GM12801 (cell line): ENCODE results near the gene HMGB3.

Experiments used
- TF ChIP-seq, protein P1 (sequence below): IDR thresholded peaks from one replicate; pipeline ENCODE4 v1.5.1; 2011; ENCODE audit warnings: control low read depth; ENCODE audit not compliant: insufficient read length; ENCODE audit errors: extremely low read depth

HMGB3 gene

DNA sequence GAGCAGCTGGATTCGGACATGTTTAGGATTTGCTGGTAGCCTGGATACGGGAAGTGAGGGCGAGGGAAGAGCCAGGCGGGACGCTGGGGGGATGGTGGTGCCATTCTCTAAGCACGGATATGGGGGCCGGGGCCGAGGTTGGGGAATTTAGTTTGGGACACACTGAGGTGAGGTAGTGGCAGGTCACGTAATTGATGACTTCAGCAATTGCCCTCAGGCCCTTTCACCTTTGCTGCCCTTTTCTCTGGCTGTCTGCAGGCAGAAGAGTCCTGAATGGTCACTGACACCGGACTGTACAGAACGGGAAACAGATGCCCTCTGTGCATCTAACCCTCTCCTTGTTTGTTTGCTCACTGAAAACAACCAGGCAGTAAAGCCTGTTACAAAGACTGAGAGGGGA, 16.9 kb upstream of the HMGB3 start:
- TF ChIP-seq, protein P1, sequence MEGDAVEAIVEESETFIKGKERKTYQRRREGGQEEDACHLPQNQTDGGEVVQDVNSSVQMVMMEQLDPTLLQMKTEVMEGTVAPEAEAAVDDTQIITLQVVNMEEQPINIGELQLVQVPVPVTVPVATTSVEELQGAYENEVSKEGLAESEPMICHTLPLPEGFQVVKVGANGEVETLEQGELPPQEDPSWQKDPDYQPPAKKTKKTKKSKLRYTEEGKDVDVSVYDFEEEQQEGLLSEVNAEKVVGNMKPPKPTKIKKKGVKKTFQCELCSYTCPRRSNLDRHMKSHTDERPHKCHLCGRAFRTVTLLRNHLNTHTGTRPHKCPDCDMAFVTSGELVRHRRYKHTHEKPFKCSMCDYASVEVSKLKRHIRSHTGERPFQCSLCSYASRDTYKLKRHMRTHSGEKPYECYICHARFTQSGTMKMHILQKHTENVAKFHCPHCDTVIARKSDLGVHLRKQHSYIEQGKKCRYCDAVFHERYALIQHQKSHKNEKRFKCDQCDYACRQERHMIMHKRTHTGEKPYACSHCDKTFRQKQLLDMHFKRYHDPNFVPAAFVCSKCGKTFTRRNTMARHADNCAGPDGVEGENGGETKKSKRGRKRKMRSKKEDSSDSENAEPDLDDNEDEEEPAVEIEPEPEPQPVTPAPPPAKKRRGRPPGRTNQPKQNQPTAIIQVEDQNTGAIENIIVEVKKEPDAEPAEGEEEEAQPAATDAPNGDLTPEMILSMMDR = no peak

DNA sequence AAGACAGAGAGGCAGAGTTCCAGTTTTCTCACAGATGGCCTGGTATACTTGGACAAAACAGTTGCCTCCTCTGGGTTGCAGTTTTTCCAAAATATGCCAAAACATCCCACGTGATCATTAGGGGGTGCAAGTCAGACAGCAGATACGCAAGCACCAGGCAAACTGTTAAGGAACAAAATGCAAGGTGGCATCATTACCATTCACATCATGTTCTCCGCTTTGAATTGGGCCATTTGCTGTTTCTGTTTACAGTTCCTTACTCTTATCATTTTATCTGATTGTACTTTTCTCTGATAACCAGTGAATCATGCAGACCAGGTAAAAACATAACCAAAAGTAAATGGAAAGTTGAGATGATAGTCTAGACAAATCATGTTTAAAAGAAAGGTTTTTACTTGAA, 16.4 kb upstream of the HMGB3 start:
- TF ChIP-seq, protein P1 = no peak

DNA sequence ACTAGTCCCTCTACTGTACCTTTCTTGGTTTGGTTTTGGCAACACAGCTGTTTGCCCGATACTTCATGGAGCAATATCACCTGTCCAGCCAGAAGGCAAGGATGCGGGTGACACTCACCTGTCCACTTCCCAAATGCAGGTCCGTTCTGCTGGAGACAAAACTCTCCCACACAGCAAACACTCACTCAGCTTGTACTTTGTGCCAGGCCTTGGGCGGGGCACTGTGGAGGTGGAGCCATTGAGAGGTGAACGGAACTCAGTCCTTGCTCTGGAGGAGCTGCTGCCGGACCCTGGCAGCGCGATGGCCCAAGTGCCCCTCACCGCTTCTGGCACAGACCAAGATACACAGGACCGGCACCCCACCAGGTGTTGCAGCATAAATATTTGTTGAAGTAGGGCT, 15.3 kb upstream of the HMGB3 start:
- TF ChIP-seq, protein P1 = no peak

DNA sequence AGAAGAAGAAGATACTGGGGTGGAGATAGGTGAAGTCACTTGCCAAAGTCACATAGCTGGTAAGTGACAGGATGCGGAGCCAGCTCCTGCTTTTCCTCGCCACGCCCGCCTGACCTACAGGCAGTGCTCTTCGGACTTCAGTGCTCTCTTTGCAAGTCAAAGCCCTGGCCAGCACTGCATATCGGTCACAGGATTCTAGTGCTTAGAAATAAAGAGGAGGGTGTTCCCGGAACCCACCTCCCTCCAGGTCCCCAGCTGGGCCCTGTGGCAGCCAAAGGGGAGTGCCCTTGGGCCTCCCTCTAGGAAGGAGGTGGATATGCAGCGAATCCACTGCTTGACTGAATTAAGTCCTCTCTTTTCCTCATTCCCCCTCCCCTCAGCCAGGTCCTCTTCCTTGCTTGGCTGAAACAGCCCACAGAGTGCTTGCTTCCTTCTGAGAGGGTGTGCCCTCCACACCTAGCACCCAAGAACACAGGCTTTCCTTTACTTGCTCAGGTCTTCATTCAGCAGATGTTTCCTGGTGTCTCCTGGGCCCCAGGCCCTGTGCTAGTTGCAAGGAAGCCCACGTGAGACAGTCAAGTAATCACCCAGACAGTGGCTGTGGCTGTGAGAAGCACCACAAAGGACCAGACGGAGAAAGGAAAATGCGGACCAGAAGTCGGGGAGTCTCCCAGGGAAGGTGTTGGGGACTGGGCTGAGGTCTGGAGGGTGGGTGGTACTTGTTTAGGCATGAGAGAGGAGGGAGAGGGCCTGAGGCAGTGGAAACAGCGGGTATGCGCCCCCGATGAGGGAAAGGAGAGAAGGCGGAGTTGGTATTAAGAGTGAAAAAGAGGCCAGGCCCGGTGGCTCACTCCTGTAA, 14.0 kb upstream of the HMGB3 start:
- TF ChIP-seq, protein P1 = no peak

DNA sequence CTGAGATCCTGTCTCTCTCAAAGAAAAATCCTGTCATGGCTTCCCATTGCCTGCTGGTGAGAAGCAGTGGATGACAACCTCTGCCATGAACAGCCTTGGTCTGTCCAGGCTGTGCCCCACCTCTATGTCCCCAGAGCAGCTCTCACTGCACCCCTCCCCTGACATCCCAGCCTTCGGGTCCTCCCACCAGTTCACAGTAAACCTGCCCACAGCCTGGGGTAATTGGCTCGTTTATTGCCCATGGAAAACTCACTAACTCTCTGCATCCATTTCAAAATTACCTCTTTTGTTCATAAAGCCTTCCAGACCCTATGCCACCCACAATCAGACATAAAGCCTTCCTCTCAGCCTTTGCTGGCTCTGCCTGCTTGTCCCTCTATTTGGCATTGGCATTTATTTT, 10.7 kb upstream of the HMGB3 start:
- TF ChIP-seq, protein P1 = no peak

DNA sequence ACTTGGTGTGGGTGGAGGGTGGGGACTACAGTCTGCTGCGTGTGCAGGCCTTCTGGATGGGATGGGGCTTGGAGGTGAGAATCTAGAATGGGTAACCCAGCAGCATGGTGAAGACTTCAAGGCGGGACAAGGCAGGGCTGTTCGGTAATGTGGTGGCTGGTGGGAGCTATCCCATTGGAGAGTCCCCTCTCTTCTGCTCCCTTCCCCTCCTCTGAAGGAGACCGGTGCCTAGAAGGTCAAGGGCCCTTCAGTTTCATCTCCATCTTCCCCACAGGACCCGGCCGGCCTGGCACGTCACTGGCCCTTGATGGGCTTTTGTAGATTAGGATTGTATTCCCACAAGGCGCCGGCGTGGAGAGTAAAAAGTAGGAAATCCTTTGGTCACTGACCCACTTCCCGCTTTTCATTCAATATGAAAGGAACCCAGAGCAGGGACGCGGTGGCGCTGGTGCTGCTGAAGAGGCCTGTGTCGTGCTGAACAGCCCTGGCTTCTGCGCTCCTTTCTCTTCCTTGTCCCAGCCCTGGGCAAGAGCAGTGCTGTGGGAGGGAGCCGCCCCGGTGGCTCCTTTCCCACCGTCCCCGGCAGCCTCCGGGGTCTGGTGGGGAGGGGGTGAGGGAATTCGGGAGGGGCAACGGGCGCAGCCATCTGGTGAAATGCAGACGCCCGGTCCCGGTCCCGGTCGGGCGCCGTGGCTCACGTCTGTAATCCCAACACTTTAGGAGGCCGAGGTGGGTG, 7.3 kb upstream of the HMGB3 start:
- TF ChIP-seq, protein P1 = no peak

DNA sequence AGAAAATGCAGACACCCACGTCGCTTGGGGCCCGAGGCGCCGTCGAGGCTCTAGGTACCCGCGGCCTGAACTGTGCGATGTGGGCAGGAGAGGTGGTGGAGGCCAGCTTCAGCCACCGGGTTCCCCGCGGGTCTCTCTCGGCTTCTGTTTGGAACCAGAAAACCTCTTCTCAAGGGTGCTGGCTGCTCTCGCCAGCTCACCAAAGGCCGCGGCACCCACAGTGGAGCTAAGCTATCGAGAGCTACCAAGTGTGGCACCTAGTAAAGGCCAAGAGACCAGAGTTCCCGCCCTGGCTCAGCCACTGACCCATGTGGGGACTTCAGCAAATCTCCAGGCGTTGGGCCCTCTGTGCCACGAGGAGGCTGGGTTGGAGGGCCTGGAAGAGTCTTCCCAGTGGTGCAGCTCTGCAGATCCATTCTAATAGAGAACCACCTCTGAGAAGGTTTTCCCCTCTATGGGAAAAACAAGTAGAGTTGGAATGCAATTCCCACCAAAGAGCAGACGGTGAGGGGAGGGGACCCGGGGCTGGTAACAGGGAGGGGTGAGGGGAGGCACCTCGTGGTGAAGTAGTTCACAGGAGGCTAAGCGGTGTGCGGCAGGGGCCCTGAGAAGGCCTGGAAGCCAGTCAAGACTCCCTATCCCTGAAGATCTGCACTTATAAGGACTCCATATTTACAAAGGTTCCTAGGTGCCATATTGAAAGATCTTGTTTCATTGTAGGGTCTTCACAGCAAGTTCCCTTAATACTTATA, 5.5 kb upstream of the HMGB3 start:
- TF ChIP-seq, protein P1 = no peak
